Endodermal cell (in vitro differentiated cells): ENCODE data around the gene SARS1. TPM values are rescaled to one million over a fixed set of nuclear protein-coding genes. Genes with fewer than 3 reads are reported as not detected.

Experiments used
- DNase-seq: peaks from one replicate; pipeline ENCODE4 v3.0.0-alpha.2; 2017
- H3K27ac ChIP-seq: 2 replicates; pipeline ENCODE4 v1.5.1; 2013; ENCODE audit warnings: mild to moderate bottlenecking, low read depth, low read length, moderate library complexity
- H3K27me3 ChIP-seq: 2 replicates; pipeline ENCODE4 v1.6.1; 2013; ENCODE audit warnings: mild to moderate bottlenecking, low read length, moderate library complexity; ENCODE audit not compliant: insufficient read depth, control insufficient read depth, poor library complexity, severe bottlenecking
- H3K36me3 ChIP-seq: 2 replicates; pipeline ENCODE4 v1.7.0; 2013; ENCODE audit warnings: mild to moderate bottlenecking, low read length, moderate library complexity; ENCODE audit not compliant: control insufficient read depth, insufficient read depth
- H3K4me1 ChIP-seq: one replicate; pipeline ENCODE4 v1.7.0; 2013; ENCODE audit warnings: low read length; ENCODE audit not compliant: control insufficient read depth, insufficient read depth
- H3K4me3 ChIP-seq: 2 replicates; pipeline ENCODE4 v1.5.1; 2013; ENCODE audit warnings: mild to moderate bottlenecking, low read length, moderate library complexity
- H3K9ac ChIP-seq: 2 replicates; pipeline ENCODE4 v1.6.1; 2013; ENCODE audit warnings: mild to moderate bottlenecking, low read length, moderate library complexity; ENCODE audit not compliant: poor library complexity, severe bottlenecking; ENCODE audit errors: extremely low read depth
- H3K9me3 ChIP-seq: 2 replicates; pipeline ENCODE4 v1.6.1; 2013; ENCODE audit warnings: mild to moderate bottlenecking, low read length, moderate library complexity; ENCODE audit not compliant: control insufficient read depth
- H3K27ac Mint-ChIP-seq: 2 replicates; pipeline ENCODE4 v1.8.0; 2020; ENCODE audit warnings: mixed read lengths
- H3K27me3 Mint-ChIP-seq: 2 replicates; pipeline ENCODE4 v1.8.0; 2021; ENCODE audit warnings: mild to moderate bottlenecking, mixed read lengths; ENCODE audit not compliant: insufficient read depth
- H3K36me3 Mint-ChIP-seq: 2 replicates; pipeline ENCODE4 v1.8.0; 2020; ENCODE audit warnings: low read depth, mixed read lengths
- H3K4me1 Mint-ChIP-seq: 2 replicates; pipeline ENCODE4 v1.8.0; 2020; ENCODE audit warnings: mixed read lengths
- H3K4me3 Mint-ChIP-seq: 2 replicates; pipeline ENCODE4 v1.8.0; 2020; ENCODE audit warnings: mild to moderate bottlenecking, moderate library complexity, mixed read lengths
- H3K9me3 Mint-ChIP-seq: 2 replicates; pipeline ENCODE4 v1.8.0; 2020; ENCODE audit warnings: mild to moderate bottlenecking, mixed read lengths
- WGBS, 2 experiments: methylation state at CpG; one replicate each; pipeline versions ENCODE4 v1.1.5 to v1.1.7; 2013; ENCODE audit warnings: missing lambda C conversion rate in 2 of 2, mixed read lengths in 1 of 2; ENCODE audit not compliant: insufficient coverage in 1 of 2, insufficient read length in 1 of 2; 5-methylcytosine and 5-hydroxymethylcytosine counted together
- total RNA-seq, 2 donors: library from RNA; stranded (reverse); fragmentation: NEBNext Ultra II Directional in 1 of 2; extraction: Animal tissue kit (Norgen Biotek cat#: 25700) in 1 of 2; gene quantifications; 2 replicates in 1 of 2; 3 replicates in 1 of 2; pipeline ENCODE4 v1.2.1, GENCODE V29; 2021
- TF ChIP-seq, protein P1 (sequence below): fragments of 200-600 bp; sonication (generic); conservative IDR thresholded peaks from 2 replicates; pipeline ENCODE4 v1.5.0; 2021; ENCODE audit warnings: antibody characterized with exemption, mild to moderate bottlenecking

SARS1 gene
- total RNA-seq, 2 donors from 2014 or later = 100 to 101 TPM

DNA sequence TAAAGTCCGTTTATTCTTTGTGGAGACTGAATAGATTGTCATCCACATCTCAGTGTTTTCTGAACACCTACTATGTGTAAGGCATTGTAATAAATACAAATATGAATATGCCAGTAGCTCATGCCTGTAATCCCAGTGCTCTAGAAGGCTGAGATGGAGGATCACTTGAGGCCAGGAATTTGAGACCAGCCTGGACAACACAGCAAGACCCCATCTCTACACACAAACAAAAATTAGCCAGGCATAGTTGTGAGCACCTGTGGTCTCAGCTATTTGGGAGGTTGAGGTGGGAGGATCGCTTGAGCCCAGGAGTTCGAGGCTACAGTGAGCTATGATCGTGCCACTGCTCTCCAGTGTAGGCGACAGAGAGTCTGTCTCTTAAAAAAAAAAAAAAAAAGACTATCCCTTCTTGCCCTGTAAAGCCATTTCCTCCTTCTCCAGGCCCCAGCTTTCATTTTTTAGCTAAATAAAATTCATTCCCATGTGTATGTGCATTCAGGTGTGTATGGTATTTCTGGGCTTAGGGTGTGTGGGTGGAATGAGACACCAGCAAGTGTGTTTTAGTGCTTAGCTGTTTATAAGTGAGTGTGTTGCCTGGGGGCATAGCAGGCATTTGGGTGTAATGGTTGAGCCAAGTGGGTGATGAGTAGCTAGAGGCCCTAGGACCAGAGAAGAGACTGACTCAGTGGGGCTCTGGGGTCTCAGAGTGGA lies 43.4 kb downstream of the SARS1 start:
- Mint-ChIP-seq H3K4me3 (no peak overlapping the region), H3K27me3 (peaks cover 3% of the 10 kb centered on the region), H3K4me1 (peaks cover 17% of the 10 kb centered on the region), H3K36me3 (peaks cover 3% of the 10 kb centered on the region), H3K27ac (no peak overlapping the region), H3K9me3 (no peaks in the 10 kb centered on the region)
- no peaks in the 10 kb centered on the region for H3K9me3 ChIP-seq
- H3K27ac ChIP-seq = peak overlapping the region; percentile 66
- no peak overlapping the region for H3K9ac ChIP-seq
- TF ChIP-seq, protein P1, sequence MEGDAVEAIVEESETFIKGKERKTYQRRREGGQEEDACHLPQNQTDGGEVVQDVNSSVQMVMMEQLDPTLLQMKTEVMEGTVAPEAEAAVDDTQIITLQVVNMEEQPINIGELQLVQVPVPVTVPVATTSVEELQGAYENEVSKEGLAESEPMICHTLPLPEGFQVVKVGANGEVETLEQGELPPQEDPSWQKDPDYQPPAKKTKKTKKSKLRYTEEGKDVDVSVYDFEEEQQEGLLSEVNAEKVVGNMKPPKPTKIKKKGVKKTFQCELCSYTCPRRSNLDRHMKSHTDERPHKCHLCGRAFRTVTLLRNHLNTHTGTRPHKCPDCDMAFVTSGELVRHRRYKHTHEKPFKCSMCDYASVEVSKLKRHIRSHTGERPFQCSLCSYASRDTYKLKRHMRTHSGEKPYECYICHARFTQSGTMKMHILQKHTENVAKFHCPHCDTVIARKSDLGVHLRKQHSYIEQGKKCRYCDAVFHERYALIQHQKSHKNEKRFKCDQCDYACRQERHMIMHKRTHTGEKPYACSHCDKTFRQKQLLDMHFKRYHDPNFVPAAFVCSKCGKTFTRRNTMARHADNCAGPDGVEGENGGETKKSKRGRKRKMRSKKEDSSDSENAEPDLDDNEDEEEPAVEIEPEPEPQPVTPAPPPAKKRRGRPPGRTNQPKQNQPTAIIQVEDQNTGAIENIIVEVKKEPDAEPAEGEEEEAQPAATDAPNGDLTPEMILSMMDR = no peak
- H3K4me1 ChIP-seq = peaks cover 17% of the 10 kb centered on the region
- DNase-seq = no peak
- H3K27me3 ChIP-seq = no peaks in the 10 kb centered on the region
- 83 to 90% methylated on average over 4 to 5 of the region's 5 CpGs for WGBS, 2 experiments
- no peaks in the 10 kb centered on the region for H3K36me3 ChIP-seq
- H3K4me3 ChIP-seq = no peak overlapping the region

DNA sequence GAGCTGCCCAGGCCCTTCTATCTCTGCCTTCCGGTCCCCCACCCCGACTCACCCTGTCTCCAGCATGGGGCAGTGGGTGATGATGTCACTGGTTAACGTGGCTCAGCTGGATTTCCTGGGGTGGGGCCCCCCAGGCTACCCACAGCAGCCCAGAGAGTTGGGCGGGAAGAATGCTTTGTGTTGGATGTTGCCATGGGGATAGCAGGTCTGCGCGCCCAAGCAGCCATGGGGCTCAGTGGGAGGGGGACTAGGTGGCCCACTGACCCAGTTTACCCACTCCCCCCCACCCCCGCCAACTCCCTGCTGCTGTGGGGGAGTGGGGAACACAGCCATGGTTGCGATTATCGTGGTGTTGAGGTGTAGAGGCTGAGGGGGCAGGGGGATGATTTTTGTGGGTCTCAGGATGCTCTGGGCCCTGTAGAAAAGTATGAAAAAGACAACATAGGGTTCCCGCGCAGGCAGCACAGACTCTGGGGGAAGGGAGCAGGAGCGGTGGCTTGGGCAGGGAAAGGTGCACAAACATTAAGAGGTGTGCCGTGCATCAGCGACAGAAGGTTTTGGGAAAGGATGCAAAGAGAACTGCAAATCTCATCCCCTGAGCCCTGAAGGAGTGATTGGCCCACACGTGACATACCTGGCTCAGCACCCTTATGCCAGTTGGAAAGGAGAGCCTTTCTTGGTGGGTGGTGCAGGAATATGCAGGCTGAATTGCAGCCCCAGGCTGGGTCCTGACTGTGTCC lies 44.1 kb downstream of the SARS1 start:
- Histone ChIP-seq H3K4me3 (no peak overlapping the region), H3K9me3 (no peaks in the 10 kb centered on the region), H3K9ac (no peak overlapping the region), H3K4me1 (peaks cover 17% of the 10 kb centered on the region), H3K27ac (peak overlapping the region; percentile 66), H3K27me3 (no peaks in the 10 kb centered on the region), H3K36me3 (no peaks in the 10 kb centered on the region)
- WGBS, 2 experiments = 90 to 97% methylated on average over 6 to 15 of the region's 15 CpGs
- no peak overlapping the region for H3K27ac Mint-ChIP-seq
- no peaks in the 10 kb centered on the region for H3K9me3 Mint-ChIP-seq
- TF ChIP-seq, protein P1 = no peak
- no peaks in the 10 kb centered on the region for H3K27me3 Mint-ChIP-seq
- no peak for DNase-seq
- H3K4me3 Mint-ChIP-seq = no peak overlapping the region
- peaks cover 17% of the 10 kb centered on the region for H3K4me1 Mint-ChIP-seq
- H3K36me3 Mint-ChIP-seq = peaks cover 3% of the 10 kb centered on the region

DNA sequence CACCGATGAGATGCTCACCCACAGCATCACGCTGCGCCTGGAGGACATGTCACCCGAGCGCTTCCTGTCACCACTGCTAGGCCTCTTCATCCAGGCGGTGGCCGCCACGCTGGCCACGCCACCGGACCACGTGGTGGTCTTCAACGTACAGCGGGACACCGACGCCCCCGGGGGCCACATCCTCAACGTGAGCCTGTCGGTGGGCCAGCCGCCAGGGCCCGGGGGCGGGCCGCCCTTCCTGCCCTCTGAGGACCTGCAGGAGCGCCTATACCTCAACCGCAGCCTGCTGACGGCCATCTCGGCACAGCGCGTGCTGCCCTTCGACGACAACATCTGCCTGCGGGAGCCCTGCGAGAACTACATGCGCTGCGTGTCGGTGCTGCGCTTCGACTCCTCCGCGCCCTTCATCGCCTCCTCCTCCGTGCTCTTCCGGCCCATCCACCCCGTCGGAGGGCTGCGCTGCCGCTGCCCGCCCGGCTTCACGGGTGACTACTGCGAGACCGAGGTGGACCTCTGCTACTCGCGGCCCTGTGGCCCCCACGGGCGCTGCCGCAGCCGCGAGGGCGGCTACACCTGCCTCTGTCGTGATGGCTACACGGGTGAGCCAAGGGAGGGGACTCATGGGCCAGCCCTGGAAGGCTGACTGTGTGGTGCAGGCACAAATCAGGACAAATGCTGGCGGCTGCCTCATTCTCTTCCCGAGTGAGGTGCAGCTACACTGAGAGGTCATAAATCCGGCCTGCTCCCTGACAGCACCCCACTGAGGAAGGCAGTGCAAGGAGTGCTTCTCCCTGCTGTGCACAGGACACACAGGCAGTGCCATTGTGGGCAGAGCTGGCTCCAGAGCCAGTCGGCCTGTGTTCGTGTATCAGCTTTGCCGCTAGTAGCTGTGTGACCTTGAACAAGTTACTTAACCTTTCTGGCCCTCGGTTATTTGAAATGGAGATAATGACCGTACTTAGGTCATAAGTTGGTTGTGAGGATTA lies 45.1 kb downstream of the SARS1 start:
- Histone ChIP-seq H3K27me3 (no peaks in the 10 kb centered on the region), H3K36me3 (no peaks in the 10 kb centered on the region), H3K27ac (peak overlapping the region; percentile 88), H3K4me3 (no peak overlapping the region), H3K9ac (no peak overlapping the region), H3K4me1 (peaks cover 13% of the 10 kb centered on the region), H3K9me3 (no peaks in the 10 kb centered on the region)
- no peak overlapping the region for H3K27ac Mint-ChIP-seq
- H3K36me3 Mint-ChIP-seq = peaks cover 3% of the 10 kb centered on the region
- TF ChIP-seq, protein P1 = no peak
- no peak overlapping the region for H3K4me3 Mint-ChIP-seq
- peaks cover 14% of the 10 kb centered on the region for H3K4me1 Mint-ChIP-seq
- H3K9me3 Mint-ChIP-seq = no peaks in the 10 kb centered on the region
- no peak for DNase-seq
- WGBS, 2 experiments = 95% methylated on average over 60 to 69 of the region's 69 CpGs
- no peaks in the 10 kb centered on the region for H3K27me3 Mint-ChIP-seq
